ENCODE data around the gene GAS2L2.

Gene GAS2L2

GRCh38 chr17:35748341-35748841 is 4.6 kb downstream of the GAS2L2 start:
- FAIRE-seq (no peak), DNase-seq (ENCODE audit: low spot score) (no peak)

- DNase-seq (ENCODE audit: low spot score) (peak; percentile 50), FAIRE-seq (no peak)
Observed at GRCh38 chr17:35747540-35748017, 5.5 kb downstream of the GAS2L2 start.

DNA sequence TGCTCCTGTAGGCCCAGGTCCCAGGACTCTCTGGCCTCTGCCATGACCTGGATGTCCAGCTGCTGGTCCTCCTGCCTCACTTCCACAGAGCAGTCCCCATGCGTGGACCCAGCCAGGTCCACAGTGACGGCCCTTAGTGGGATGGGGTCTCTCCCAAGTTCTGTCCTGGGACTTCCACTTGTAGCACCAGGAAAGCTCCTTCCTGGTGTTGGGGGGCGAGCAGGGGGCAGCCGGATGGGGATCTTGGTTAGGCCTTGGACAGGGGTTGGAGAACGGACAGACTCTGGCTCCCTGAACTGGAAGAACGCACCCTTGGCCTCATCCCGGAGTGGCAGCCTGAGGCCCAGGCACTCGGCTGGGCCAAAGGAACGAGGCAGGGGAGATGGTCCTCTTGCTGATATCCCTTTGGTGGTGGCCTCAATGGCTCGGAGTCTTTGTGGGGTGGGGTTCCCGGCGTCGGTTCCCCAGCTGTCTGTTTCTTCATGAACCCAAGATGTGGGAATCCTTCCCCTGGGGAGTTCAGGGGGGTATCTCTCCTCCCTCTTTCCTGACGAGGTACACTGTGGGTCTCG is 7.2 kb downstream of the GAS2L2 start:
- DNase-seq (ENCODE audit: low spot score), result no peak
- no peak for FAIRE-seq

GRCh38 chr17:35745246-35745645 is 7.8 kb downstream of the GAS2L2 start:
- no peak for FAIRE-seq
- no peak for DNase-seq (ENCODE audit: low spot score)

GRCh38 chr17:35744830-35745229 is 8.2 kb downstream of the GAS2L2 start:
- DNase-seq (ENCODE audit: low spot score) (no peak), FAIRE-seq (no peak)

DNA sequence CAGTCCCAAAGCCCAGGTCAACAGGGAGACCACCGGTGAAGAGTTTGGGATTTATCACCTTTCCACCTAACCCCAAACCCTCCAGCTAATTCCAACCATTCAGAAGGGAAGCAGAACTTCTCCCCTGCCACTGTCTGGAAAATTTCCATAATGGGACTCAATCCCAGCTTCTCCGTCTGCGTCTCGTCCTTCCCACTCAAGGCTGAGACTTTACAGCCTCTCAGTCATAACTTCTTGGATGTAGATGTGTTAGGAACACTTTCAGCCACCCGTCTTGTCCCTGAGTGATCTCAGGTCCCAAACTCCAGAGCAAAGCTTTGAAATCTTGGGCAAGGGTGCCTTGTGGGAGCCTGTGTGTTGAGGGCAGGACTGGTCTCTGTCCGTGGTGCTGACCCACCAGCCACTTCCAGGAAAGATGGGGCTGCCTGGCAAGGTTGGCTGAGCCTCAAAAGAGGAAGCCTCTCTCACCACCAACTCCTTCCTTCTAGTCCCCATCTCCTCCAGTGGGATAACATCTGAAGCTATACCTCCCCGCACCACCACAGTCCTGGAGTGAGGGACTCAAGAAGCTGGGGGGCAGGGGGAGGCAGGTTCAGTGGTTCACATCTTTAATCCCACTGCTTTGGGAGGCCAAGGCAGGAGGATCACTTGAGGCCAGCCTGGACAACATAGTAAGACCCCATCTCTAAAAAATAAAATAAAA is 9.3 kb downstream of the GAS2L2 start:
- FAIRE-seq, result no peak
- no peak for DNase-seq (ENCODE audit: low spot score)

GRCh38 chr17:35742896-35743477 is 10.1 kb downstream of the GAS2L2 start:
- DNase-seq (ENCODE audit: low spot score), result no peak
- FAIRE-seq, result no peak

- DNase-seq (ENCODE audit: low spot score), result no peak
Observed at GRCh38 chr17:35742496-35742895, 10.5 kb downstream of the GAS2L2 start.

DNA sequence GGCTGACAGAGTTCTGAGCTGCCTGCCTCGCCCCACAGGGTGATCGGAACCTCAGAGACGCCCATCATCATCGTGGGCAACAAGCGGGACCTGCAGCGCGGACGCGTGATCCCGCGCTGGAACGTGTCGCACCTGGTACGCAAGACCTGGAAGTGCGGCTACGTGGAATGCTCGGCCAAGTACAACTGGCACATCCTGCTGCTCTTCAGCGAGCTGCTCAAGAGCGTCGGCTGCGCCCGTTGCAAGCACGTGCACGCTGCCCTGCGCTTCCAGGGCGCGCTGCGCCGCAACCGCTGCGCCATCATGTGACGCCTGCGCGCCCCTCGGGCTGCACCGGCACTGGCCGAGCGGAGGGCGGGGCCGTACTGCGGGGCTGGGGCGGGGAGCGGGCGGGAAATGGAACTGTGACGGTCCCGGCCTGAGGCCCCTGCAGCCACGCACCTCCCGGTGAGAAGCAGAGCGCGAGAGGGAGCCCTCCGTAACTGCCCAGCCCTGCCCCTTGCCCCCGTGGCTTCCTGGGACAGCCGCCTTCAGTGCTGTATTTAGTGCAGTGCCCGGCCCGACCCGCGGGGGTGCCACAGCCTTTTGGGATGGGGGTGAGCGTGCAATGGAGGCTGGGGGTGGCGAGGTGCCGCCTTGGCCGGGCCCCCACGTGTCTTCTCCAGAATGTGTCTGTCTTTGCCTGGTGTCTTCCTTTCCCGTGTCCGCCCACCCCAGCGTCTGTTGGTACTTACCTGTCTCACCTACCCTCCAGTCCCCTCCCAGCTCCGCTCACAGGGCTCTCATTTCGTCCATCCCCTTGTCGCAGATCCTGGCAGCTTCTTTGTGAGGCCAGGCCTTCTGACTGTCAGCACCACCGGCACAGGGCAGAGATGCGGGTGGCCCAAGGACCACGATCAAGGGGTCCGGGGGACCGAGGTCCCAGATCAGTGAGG is 11.8 kb downstream of the GAS2L2 start:
- FAIRE-seq, result no peak
- no peak for DNase-seq (ENCODE audit: low spot score)

More at GRCh38 chr17:35742496-35742895, 10.5 kb downstream of the GAS2L2 start:
- FAIRE-seq, result no peak

- FAIRE-seq, result no peak
- no peak for DNase-seq (ENCODE audit: low spot score)
Observed at GRCh38 chr17:35740216-35740615, 12.8 kb downstream of the GAS2L2 start.

GRCh38 chr17:35738519-35739133 is 14.4 kb downstream of the GAS2L2 start:
- FAIRE-seq, result no peak
- no peak for DNase-seq (ENCODE audit: low spot score)

- no peak for FAIRE-seq
- no peak for DNase-seq (ENCODE audit: low spot score)
Observed at GRCh38 chr17:35736236-35736635, 16.8 kb downstream of the GAS2L2 start.

- FAIRE-seq (no peak), DNase-seq (ENCODE audit: low spot score) (no peak)
Observed at GRCh38 chr17:35735036-35735805, 17.8 kb downstream of the GAS2L2 start.

DNA sequence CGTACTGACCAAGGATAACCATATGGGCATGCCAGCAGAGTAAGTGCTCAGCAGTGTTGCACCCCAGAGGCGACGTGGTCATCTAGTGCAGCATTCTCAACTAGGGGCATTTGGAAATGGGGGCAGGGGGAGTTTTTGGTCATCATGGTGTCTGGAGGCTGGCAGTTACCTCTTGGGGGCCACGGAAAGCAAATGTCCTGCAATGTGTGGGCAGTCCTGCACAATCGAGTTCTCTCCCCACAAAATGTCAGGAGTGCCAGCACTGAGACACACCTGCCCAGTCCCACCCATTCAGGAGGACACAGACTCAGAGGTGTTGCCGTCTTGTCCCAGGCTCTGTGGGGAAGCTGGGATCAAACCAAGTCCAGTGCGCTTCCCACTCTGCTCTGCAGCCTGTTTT is 18.6 kb downstream of the GAS2L2 start:
- no peak for DNase-seq (ENCODE audit: low spot score)
- FAIRE-seq, result no peak

DNA sequence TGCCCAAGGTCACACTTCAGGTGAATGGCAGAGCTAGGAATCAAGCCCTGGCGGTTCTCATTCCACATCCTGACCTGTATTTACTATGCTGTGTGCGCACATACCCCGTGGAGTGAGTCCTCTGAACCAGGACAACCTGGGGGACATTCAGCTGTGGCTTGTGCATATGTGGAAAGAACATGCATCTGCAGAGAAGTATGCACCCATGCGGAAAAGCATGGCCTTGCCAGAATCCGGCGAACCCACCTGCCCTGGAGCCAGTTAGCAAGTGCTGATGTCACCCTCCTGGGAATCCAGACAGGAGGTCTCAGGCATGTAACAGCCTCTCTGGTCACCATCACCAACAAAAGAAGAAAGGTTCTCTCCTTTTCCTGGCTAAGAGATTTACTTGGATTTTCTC is 19.7 kb downstream of the GAS2L2 start:
- DNase-seq (ENCODE audit: low spot score) (no peak), FAIRE-seq (no peak)

DNA sequence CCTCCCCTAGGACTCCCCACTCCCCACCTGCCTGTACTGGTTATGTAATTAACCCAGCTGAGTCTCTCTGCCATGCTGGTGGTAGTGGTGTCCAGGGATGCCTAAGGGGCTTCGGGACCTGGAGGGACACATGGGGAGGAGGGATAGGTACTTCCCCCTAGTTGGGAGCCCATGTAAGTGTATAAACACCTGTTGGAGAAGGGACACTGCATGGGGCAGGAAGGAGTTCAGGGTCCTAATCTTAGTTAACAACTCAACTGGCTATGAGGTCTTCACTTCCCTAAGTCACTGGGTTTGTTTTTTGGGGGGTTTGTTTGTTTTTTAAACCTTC is 20.3 kb downstream of the GAS2L2 start:
- DNase-seq (ENCODE audit: low spot score) (no peak), FAIRE-seq (no peak)

DNA sequence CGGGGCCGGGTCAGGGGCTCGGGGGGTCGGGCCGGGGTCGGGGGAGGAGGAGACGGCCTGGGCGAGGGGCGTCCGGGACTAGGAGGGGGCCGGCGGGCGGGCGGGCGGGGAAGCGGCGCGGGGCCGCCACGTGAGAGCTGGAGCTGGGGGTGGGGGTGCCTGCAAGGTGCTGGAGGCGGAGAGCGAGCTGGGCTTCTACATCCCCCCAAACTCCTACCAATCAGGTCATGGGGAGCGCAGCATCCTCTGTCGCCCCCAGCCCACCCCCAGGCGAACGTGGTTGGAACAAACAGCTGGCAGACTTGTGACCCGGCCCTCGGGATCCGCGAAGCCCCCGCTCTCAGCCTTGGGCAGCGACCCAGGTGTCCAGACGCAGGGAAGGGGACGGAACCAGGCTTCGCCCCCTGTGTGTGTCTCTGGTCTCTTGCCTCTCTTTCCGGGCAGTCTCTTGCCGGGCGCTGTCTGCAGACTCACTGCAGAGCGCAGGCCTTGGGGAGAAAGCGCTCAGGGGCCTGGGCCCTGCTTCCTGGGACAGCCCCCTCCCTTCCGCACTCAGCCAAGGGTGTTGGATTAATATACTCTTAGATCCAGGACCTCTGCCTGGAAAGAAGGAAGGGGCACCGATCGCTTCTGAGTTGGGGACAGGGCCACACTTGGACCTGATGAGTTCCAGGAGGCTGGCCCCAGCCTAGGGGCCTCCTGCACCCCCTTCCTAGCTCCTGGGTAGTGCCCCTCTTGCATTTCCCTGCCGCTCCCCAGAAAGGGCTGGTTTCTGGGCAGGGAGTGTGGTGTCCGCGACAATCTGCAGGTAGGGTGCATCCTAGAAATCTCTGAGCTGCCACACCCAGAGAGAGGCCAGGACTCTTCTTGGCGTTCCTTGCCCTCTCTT is 20.9 kb downstream of the GAS2L2 start:
- DNase-seq (ENCODE audit: low spot score), result no peak
- FAIRE-seq, result no peak

DNA sequence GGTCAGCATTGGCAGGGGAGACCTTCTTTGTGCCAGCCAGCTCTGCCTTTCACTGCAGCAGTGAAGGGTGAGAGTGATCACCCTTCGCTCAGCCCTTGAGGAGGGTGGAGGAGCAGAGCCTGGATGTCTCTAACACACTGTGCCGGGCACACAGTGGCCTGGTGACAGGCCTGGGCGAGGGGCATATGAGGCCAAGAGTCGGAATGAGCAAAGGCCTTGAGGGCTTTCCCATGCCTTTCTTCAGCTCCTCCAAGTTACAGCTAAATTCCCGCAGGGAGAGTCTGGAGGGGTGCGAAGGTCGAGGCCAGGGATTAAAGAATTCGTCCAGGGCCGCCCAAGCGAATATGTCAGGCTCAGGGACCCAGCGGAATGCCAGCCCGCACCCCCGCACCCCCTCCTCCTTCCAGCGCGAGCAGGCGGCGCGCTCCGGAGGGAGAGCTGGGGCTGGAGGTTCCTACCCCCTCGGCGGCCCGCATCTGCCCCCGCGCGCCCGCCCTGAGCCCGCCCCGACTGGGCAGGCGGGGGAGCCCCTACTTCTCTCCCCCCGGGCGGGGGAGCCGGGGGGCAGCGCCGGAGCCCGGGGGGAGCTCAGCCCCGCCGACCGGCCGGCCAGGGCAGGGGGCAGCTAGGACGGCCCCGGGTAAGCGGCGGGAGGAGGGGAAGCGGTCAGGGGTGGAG is 21.7 kb downstream of the GAS2L2 start, which contains the start of gene RASL10B:
Gene RASL10B (plus strand): TSS at position 401 of the 678 bp plus-strand sequence. CDS start 3,546 bp downstream, outside the sequence.
- no peak for DNase-seq (ENCODE audit: low spot score)
- FAIRE-seq, result no peak
